GM19395 (cell line): Measurements from ENCODE around the gene CALML6.

Experiments used
- ATAC-seq: cut with Tn5 transposase; IDR thresholded peaks from one replicate; pipeline ENCODE4 v1.9.1; 2021; ENCODE audit warnings: mild to moderate bottlenecking, moderate library complexity; ENCODE audit not compliant: unreplicated experiment

CALML6 gene

DNA sequence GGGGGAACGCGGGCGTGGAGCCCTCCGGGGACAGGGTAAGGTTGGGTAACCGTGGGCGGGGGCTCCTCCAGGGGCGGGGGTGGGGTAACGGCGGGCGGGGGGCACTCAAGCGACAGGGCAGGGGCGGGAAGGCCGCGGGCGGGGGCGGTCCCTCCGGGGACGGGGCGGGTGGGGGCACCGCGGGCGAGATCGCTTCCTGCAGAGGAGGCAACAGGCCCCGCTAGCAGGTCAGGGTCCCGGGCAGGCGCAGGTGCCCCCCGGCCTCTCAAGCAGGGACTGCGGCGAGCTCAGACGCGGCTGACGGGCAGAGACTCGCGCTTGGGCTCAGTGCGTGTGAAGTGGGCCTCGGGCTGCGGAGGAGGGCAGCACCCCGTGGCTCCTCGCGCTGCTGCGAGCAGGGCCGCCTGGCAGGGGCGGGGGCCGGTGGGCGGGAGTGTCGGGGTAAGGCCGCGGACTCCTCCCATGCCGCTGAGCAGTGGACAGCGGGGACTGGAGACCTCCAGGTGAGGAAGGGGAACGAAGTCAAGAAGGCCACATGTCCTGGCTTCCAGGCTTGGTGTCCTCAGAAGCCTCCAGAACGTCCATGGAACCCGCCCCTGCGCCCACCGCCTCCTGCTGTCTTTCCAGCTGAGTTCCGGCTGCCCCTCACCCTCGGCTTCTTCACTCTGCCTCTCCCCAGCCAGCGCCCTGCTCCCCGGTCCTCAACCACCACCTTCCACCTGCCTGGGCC, 23.5 kb upstream of the CALML6 start:
- peak; percentile 23 for ATAC-seq

DNA sequence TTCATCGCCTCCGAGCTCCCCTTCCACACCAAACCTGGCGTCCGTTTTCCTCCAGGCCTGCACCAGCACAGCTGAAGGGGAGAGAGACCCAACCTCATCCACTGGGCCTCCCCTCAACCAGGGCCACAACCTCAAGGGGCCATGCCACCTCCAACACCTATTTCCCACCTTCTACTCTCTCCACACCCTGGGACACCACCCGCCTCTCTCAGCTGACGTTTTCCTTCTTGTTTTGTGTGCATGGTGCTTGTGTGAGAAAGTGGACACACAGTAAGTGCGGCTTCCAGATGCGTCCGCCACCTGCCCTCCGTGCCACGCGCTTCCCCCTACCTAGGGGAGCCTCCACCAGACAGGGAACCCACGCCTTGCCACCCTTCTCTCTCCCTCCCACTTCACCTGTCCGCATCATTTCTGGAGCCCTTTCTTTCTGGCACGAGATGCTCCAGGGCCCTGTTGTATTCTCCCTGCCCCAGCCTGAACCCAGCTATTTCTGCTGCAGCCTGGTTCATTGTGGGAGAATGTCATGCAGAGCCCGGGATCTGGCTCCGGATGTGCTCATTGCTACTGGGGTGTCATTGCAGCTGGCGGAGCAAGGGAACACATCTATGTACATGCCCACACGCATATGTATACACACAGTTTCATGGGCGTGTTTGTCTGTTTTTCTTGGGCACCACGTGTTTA, 22.8 kb upstream of the CALML6 start:
- ATAC-seq: no peak

DNA sequence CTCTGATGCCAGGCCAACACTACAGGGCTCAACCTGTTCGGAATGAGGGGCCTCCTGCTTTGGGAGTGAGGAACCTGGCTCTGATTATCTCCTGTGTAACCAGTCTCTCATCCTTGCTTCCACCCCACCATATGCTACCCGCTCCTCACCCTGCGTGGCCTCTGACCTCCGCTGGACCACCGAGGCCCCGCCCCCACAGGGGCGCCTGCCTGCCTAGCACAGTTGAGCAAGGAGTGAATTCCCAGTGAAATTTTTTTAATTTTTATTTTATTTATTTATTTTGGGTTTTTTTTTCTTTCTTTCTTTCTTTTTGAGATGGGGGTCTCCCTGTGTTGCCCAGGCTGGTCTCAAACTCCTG, 22.3 kb upstream of the CALML6 start:
- ATAC-seq: no peak

DNA sequence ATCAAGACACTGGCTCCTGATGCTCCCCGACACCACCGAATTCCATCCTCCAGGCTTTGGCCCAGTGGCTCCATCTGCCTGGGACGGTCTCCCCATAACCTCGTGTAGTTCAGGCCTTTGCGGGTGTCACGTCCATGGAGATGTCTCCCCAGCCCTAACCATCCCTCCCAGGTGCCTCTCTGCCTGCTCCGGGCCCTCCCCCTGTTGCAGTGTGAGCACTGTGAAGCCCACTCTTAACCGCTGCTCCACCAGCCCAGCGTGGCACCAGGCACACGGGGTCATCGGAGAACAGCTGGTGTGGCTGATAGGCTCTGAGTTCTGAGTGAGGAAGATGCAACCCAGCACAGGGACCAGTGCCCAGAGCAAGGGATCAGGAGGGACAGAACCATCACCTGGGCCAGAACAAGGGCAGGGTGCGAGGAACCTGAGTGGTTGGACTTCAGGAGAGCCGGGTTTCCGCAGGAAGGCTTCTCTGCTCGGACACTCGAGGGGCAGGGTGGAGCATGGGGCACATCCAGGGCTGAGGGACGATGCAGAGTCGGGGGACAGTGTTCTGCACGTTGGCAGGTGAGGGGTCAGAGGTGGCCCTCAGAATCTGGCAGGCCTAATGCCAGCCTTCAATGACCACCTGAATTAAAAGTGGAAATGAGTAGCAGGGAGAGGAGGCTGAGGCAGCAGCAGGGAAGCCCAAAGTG, 21.6 kb upstream of the CALML6 start:
- ATAC-seq: no peak

DNA sequence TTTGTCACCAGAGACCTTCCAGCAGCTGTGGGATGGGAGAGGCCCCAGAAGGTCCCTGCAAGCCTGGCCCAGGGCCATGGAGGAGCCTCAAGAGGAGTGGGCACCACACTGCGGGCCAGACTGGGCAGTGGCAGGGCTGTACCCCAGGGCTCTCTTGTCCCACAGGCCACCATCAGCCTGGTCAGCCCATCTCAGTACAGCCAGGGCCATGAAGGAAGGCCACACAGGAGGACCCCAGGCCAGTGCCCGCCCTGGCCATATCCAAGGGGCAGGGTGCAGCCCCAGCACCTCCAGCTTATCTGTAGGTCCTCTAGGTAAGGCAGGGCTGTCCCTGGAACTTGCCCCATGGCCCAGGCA, 21.1 kb upstream of the CALML6 start:
- ATAC-seq: no peak

DNA sequence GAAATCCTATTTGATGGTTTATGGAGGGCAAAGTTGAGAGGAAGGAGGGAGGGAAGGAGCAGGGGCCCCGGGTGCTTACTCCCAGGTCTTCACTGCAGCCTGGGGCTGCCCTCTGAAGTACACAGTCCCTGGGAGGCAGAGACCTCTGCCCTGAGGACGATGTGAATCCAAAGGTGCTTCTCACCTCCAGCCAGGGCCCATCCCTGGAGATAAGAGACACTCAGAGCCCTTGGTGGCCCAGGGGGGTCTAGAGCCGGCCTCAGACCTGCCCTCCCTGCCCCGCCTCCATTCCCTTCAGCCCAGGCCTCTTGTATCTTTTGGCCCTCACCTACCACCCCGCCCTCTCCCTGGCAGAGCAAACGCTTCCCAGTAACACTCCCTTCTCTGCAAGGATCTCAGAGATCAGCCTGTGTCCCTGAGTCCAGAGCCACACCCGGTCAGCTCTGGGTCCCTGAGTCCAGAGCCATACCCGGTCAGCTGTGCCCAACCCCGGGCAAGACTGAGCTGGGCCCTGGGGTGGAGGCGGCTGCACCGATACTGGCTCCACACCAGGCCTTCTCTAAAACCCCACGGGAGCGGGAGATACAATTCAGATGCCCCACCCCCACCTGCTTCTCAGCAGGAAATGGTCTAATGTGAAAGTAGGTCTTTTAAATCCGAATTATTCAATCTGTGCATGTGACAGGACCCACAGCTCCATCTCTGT, 20.6 kb upstream of the CALML6 start:
- no peak for ATAC-seq

DNA sequence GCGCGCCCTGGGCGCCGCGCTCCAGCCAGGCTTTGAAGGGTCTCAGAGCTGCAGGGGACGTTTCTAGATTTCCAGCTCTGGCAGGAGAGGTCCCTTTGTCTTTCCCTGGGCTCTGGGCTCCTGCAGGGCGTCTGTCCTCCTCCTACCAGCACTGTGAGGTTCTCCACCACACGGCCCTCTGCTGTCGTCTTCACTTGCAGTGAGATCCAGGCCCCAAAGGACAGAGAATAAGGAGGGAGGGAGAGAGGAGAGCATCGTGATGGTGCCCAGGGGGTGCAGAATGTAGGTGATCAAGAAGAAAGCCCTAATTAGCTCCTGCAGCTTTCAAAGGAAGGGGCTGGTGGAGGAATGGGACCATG, 20.0 kb upstream of the CALML6 start:
- no peak for ATAC-seq

DNA sequence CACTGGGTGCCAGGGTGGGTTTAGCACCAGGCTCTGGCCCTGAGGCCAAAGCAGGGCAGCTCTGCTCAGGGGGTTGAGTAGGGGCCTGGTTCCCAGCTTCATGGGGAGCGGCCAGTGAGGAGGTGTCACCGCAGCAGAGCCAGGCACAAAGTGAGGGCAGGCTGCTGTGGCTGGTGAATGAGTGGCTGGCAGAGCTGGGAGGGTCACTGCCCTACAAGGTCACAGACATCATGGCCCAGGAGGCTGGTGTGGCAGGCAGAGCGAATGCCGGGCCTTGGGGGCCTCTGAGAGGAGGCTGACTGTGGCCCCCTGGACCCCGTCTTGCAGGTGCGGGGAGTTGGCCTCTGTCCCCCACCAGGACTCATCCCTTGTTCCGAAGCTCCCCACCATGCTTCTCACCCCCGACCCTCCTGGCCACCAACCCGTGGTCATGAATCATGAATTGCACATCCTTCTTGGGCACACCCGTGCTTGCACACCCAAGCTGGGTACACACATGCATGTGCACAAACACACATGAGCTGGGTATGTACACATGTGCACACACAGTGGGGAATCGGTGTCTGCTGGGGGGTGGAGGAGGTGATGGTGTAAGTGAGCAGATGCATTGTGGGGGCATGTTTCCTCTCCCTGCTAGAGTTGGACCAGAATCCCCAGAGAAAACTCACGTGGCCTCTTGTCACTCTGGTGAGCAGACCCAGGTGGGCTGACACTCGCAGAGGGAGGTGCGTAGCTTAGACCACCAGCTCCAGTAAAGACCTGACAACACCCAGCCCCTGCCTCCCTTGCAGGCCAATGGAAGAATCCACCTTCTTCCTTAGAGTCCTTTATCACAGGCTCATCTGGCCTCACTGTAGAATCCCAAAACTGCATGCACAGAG, 19.4 kb upstream of the CALML6 start:
- no peak for ATAC-seq

DNA sequence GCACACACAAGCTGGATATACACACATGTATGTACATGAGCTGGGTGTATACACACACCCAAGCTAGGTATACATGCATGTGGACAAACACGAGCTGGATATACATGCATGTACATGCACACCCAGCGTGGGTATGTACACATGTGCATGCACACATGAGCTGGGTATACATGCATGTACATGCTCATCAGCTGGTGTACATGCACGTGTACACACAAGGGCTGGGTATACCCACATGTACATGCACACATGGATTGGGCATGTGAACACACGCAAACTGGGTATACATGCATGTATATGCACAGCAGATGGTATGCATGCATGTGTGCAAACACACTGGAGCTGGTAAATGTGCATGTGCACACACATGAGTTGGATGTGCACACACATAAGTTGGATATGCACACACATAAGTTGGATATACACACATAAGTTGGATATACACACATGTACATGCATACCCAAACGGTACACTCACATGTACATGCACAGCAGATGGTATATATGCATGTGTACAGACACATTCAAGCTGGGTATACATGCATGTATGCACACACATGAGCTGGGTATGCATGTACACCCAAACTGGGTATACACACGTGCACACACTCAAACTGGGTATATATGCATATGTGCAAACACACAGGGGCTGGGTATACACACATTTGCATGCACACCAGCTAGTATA, 16.7 kb upstream of the CALML6 start:
- ATAC-seq: no peak

DNA sequence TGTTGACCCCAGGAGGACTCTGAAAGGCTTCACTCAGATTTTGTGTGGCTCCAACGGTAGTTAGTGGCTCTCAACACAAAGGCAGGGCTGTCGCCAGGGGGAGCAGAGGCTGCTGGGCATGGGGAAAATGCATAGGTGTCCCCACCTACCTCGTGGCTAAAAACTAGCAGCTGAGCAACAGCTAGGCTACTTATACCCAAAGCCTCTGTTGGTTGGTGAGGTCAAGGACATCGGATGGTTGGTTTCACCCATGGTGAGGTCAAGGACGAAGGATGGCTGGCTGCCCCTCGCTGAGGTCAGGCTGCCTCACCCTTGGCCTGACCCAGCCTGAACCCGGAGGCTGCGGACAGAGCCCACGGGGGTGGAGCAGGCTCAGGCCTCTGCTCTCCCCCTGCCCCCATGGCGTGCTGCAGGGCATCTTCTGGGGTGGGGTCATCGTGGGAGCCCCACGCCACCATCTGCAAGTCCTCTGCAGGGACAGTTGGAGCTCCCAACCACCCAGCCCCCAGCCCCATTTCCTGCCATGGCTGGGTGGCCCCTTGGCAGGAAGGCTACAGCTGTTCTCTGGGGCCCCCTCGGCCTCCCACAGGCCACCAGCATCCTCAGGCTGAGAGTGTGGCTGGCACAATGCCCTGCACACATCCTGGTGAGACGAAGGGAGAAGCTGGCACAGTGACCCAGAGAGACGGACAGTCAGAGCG, 15.6 kb upstream of the CALML6 start:
- ATAC-seq: no peak

DNA sequence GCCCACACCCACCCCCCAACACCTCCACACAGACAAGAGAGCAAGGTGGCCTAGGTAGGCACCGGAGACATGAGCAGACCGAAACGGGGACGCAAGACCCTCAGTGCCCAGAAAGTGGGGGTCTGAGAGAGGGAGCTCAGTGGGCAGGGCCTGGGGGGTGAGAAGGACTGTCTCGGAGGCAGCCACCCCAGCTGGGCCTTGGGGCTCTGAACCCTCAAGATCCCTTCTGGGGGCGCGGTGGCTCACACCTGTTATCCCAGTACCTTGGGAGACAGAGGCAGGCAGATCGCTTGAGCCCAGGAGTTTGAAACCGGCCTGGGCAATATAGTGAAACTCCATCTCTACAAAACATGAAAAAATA, 15.1 kb upstream of the CALML6 start:
- ATAC-seq: no peak

DNA sequence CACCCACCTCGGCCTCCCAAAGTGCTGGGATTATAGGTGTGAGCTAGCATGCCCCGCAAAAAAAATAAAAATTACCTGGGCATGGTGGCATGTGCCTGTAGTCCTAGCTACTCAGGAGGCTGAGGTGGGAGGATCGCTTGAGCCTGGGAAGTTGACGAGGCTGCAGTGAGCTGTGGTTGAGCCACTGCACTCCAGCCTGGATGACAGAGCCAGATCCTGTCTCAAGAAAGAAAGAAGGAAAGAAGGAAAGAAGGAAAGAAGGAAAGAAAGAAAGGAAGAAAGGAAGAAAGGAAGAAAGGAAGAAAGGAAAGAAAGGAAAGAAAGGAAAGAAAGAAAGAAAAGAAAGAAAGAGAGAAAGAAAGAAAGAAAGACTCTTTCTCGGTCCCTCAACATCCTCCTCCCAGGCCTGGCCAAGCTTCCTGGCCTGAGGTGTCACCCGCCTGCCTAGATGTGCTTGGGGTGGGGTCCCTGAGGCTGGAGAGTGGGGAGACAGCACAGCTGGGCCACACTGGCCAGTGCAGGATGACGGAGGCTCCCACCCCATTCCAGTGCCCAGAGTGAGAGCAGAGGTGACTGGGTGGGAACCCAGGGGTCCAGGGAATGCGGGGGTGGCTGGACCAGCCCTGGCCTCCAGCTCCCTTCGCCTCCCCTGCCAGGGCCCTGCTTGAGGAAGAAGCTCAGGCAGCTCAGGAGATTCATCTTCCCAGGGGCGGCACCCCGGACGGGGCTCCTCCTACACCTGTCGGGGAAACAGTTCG, 14.0 kb upstream of the CALML6 start:
- ATAC-seq: no peak

DNA sequence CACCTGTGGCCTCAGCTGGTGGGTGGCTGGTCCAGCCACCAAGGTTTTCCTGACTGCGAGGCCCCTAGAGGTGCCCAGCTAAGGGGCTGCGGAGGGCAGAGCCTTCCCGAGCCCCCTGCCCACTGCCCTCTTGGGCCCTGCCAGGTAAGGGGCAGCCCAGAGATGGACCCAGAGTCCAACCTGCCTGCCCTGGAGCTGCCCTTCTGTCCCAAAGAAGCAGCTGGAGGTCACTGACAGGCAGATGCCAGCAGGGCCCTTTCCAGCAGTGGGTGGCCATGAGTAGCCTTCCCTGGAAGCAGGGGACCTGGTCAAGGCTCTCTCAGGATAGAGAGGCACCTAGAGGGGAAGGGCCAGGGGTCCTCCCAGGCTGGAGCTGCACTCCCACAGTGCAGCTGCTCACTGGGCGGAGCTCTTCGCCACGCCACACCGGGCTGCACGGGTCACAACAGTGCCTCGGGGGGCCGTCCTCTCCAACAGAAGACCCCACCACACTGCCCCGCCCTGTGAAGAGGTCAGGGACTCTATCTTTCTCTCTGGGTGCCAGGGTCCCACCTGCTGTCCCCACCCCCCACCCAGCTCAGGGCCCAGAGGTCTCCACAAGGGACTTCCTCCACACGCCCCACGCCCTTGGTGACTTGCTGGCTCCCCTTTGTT, 13.3 kb upstream of the CALML6 start:
- ATAC-seq: no peak

DNA sequence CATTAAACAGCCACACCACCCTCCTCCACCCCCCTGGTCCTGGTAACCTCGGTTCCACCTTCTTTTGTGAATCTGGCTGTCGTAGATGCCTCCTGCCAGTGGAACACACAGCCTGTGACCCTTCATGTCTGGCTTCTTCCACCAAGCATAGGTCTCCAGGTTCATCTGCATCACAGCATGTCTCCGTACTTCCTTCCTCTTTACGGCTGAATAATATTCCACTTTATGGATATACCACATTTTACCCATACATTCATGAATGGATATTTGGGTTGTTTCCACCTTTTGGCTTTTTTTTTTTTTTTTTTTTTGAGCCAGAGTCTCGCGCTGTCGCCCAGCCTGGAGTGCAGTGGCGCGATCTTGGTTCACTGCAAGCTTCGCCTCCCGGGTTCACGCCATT, 11.8 kb upstream of the CALML6 start:
- no peak for ATAC-seq

DNA sequence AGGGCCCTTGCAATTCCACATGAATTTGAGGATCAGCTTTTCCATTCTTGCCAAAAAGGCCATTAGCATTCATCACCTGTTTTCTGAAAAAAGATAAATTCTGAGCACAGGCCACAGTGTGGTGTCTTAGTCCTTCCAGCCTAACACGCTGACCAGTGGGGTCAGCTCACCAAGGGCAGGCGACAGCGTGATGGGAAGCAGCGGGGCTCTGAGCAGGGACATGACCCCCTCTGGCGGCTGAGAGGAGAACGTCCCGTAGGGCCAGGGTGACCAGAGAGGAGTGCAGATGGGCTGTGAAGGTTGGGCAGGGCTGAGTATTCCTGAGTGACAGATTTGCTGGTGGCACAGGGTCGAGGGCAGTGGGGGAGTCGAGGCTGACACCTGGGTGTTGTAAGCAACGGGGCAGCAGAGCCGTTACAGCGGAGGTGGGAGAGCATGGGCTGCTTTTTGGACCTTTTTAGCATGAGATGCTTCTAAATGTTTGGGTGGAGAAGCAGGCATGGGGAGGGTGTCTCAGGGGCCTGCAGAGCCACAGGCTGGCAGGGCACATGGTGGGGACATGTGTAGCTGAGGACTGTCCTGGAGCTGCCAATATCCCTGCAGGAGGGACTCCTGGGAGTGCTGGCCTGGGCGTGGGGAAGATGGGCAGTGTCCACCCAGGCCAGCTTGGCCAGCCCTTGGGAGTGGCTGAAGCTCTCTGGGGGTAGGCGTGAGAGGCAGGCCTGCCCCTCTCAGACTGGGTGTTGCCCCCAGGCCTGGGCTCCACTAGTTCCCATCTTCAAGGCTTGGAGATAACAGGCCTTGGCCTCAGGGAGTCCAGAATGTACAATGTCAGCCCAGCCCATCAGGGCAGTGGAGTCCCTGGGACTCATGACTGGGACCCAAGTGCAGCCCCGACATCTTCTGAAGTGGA, 8.6 kb upstream of the CALML6 start:
- ATAC-seq: no peak

DNA sequence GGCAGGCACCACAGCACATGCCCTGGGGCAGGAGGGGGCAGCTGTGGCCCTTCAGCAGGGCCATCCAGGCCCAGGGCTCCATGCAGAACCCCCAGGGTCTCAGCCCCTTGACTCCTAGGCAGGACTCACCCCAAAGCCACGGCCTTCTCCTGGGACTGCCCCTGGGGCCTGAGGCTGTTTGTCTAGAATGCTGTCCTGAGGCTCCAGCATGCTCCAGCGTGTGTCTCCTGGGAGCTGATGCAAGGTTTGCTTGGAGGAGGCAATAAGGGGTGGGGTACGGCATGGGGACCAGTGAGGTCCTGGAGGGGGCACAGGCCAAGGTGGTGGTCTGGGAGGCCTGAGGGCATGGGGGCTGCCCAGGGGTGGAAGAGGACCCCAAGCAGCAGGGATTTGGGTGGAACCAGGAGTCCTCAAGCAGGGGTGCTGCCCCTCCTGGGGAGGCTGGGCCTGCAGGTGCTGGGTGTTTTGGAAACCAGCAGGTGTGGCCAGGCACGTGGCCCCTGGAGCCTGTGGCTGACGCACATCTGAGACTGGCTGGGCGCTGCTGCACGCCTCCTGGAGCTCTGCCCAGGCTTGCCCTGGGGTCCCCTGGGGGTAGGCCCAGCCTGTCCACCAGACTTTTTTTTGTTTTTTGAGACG, 7.8 kb upstream of the CALML6 start:
- no peak for ATAC-seq

DNA sequence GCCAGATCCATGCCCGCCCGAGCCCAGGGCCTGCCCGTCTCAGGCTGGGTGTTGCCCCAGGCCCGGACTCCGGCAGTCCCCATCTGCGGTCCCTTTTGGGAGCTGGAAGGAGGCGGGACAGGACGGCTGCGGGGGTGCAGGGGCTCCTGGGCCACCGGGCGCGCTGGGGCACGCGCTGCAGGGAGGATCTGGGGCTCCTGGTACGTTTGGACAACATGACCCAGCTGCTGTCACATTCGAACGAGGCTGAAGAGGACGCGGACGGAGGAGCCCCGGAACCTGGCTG, 6.6 kb upstream of the CALML6 start:
- no peak for ATAC-seq
